K562 (cell line): ENCODE data around the gene TNNI2. TPM values are rescaled to one million over a fixed set of nuclear protein-coding genes. Genes with fewer than 3 reads are reported as not detected.

Source experiments
- ARID1B ChIP-seq: fragments of 450-650 bp; IDR thresholded peaks from 2 replicates; pipeline ENCODE4 v1.6.1; 2016; ENCODE audit warnings: antibody characterized with exemption, mild to moderate bottlenecking, inconsistent platforms
- ASH1L ChIP-seq: fragments of 450-650 bp; IDR thresholded peaks from 2 replicates; pipeline ENCODE4 v1.6.1; 2018; ENCODE audit warnings: borderline replicate concordance, mild to moderate bottlenecking, low read depth; ENCODE audit not compliant: partially characterized antibody
- BRCA1 ChIP-seq, 2 experiments: fragments of 450-650 bp in 1 of 2; sonication (generic) in 1 of 2; formaldehyde crosslinking in 1 of 2; IDR thresholded peaks; 2 replicates each; pipeline versions ENCODE4 v1.5.0 to v1.6.1; 2017 to 2020; ENCODE audit warnings: mild to moderate bottlenecking in 1 of 2, missing genetic modification reagents in 1 of 2
- BRD9 ChIP-seq: fragments of 450-650 bp; IDR thresholded peaks from 2 replicates; pipeline ENCODE4 v1.6.1; 2018; ENCODE audit warnings: low read depth; ENCODE audit not compliant: partially characterized antibody
- CBX2 ChIP-seq: fragments of 200-600 bp; sonication (generic); IDR thresholded peaks from one replicate; pipeline ENCODE4 v1.6.1; 2012; ENCODE audit warnings: mild to moderate bottlenecking, low read length, inconsistent platforms; ENCODE audit not compliant: insufficient read depth, poor library complexity, severe bottlenecking
- CTBP1 ChIP-seq: fragments of 450-650 bp; IDR thresholded peaks from 2 replicates; pipeline ENCODE4 v1.6.1; 2016; ENCODE audit warnings: borderline replicate concordance
- ERF ChIP-seq: fragments of 450-650 bp; formaldehyde crosslinking; IDR thresholded peaks from 2 replicates; pipeline ENCODE4 v1.4.0; 2020; ENCODE audit warnings: mild to moderate bottlenecking, mixed read lengths
- HMGN3 ChIP-seq: IDR thresholded peaks from 2 replicates; pipeline ENCODE4 v1.6.1; 2011; ENCODE audit warnings: borderline replicate concordance, low read depth, mild to moderate bottlenecking, mixed read lengths, low read length; ENCODE audit not compliant: insufficient read length; ENCODE audit errors: extremely low read depth
- LARP7 ChIP-seq: fragments of 450-650 bp; IDR thresholded peaks from 2 replicates; pipeline ENCODE4 v1.6.1; 2016
- MCM7 ChIP-seq, 2 experiments: fragments of 450-650 bp; IDR thresholded peaks; 2 replicates each; pipeline ENCODE4 v1.6.1; 2016 to 2018
- NEUROD1 ChIP-seq: fragments of 150-350 bp; IDR thresholded peaks from 2 replicates; pipeline ENCODE4 v1.6.1; 2014; ENCODE audit warnings: borderline replicate concordance, low read length, low read depth; ENCODE audit not compliant: partially characterized antibody
- POLR2A ChIP-seq: fragments of 450-650 bp; conservative IDR thresholded peaks from 2 replicates; pipeline ENCODE4 v1.6.1; 2016
- SIRT6 ChIP-seq: IDR thresholded peaks from one replicate; pipeline ENCODE4 v1.6.1; 2012; ENCODE audit warnings: low read depth, mild to moderate bottlenecking, control low read depth, inconsistent platforms, low read length, moderate library complexity
- SMAD1 ChIP-seq: fragments of 150-350 bp; IDR thresholded peaks from 2 replicates; pipeline ENCODE4 v1.6.1; 2014; ENCODE audit warnings: low read length, low read depth; ENCODE audit not compliant: partially characterized antibody
- XRCC4 ChIP-seq: IDR thresholded peaks from one replicate; pipeline ENCODE4 v1.6.1; 2011; ENCODE audit not compliant: insufficient read depth, insufficient read length; ENCODE audit errors: extremely low read depth
- ZNF263 ChIP-seq: sonication (generic); formaldehyde crosslinking; IDR thresholded peaks from 2 replicates; pipeline ENCODE4 v1.8.0; 2022; ENCODE audit warnings: mild to moderate bottlenecking, missing genetic modification reagents, borderline replicate concordance
- ZNF436 ChIP-seq: fragments of 250-450, 450-650 bp; sonication (Bioruptor Pico); formaldehyde crosslinking; IDR thresholded peaks from 2 replicates; pipeline ENCODE4 v1.7.0; 2020; ENCODE audit warnings: mild to moderate bottlenecking
- ZNF561 ChIP-seq: fragments of 450-650 bp; formaldehyde crosslinking; conservative IDR thresholded peaks from 2 replicates; pipeline ENCODE4 v1.4.0; 2020; ENCODE audit warnings: mild to moderate bottlenecking, moderate library complexity
- ZNF780A ChIP-seq: fragments of 250-450 bp; sonication (Bioruptor Pico); IDR thresholded peaks from 2 replicates; pipeline ENCODE4 v1.5.0; 2021; ENCODE audit warnings: mild to moderate bottlenecking
- polyA plus RNA-seq, 8 experiments: library from polyadenylated mRNA; depleted of rRNA in 4 of 8; stranded (reverse) in 5 of 8; unstranded in 3 of 8; fragments of >200 nt; fragmentation: Nextera tagmentation in 2 of 8; fragmentation: Illumina TruSeq in 1 of 8; extraction: Ambion mirVana in 2 of 8; extraction: Trizol in 1 of 8; gene quantifications; 2 replicates each; pipeline versions ENCODE4 v1.2.1 to v1.2.3, GENCODE V29; 2011 to 2014; ENCODE audit warnings: inconsistent platforms in 1 of 8, missing spikeins in 1 of 8
- total RNA-seq, 7 experiments: library from RNA; depleted of rRNA in 6 of 7; stranded (reverse); fragments of >200 nt in 6 of 7; fragmentation: Illumina TruSeq in 2 of 7; extraction: Trizol in 2 of 7; gene quantifications; 2 replicates each; pipeline versions ENCODE4 v1.2.1 to v1.2.3, GENCODE V29; 2011 to 2021; ENCODE audit warnings: low replicate concordance in 1 of 7
- TF ChIP-seq, protein P1 (sequence below): fragments of 250-450 bp; sonication (Bioruptor Pico); IDR thresholded peaks from 2 replicates; pipeline ENCODE4 v1.4.0; 2020; ENCODE audit warnings: mild to moderate bottlenecking, moderate library complexity
- TF ChIP-seq, protein P2 (sequence below): fragments of 250-450 bp; sonication (Bioruptor Pico); IDR thresholded peaks from 2 replicates; pipeline ENCODE4 v1.8.0; 2021; ENCODE audit warnings: moderate library complexity, mild to moderate bottlenecking, inconsistent platforms
- TF ChIP-seq, protein P3 (sequence below): fragments of 200-400 bp; formaldehyde crosslinking; IDR thresholded peaks from 2 replicates; pipeline ENCODE4 v1.6.1; 2017; ENCODE audit warnings: mild to moderate bottlenecking, low read depth, low read length, moderate library complexity

The TNNI2 gene
- total and polyA plus RNA-seq, 9 of the 15 experiments (the other 6 are each of a cell fraction or from before 2014, with no cell fraction given) = not detected

DNA sequence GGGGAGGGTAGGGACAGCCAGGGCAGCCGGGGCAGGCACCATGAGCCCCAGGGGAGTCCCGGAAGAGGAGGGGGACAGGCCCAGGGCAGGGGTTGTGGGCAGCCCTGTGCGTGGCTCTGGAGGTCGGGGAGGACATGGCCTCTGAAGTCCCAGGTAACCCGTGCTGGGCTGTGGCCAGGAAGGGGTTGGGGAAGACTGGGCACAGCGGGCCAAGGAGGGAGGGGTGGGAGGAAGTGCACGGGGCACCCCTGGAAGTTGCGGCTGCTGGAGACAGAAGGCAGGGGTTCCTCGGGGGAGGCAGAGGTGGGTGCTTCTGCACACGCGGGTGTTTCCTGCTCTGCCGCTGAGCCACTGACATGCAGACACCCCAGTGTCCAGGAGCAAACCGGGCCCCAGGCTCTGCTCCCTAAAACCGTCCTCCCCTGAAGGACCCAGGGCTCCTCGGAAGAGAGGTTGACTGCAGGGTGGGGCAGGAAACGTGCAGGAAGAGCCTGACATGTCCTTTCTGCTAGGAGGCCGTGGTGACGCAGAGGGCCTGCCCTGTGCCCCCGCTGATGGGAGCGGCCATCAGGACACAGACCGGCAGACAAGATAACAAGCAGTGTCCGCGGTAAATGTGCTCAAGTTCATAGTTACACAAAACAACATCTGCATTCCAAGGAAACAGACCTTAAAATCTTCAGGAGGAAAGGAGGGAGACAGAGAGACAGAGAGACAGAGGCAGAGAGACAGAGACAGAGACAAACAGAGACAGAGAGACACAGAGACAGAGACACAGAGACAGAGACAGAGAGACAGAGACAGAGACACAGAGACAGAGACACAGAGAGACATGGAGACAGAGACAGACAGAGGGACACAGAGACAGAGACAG lies 5.7 kb downstream of the TNNI2 start (continued):
- no peak for TF ChIP-seq ZNF561 (CRISPR knock-in tag)
- TF ChIP-seq LARP7 = peak; percentile 90
- peak; percentile 90 for TF ChIP-seq ARID1B
- TF ChIP-seq, protein P1, sequence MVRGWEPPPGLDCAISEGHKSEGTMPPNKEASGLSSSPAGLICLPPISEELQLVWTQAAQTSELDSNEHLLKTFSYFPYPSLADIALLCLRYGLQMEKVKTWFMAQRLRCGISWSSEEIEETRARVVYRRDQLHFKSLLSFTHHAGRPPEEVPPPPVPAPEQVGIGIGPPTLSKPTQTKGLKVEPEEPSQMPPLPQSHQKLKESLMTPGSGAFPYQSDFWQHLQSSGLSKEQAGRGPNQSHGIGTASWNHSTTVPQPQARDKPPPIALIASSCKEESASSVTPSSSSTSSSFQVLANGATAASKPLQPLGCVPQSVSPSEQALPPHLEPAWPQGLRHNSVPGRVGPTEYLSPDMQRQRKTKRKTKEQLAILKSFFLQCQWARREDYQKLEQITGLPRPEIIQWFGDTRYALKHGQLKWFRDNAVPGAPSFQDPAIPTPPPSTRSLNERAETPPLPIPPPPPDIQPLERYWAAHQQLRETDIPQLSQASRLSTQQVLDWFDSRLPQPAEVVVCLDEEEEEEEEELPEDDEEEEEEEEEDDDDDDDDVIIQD (CRISPR knock-in tag) = no peak
- TF ChIP-seq BRD9 = peak; percentile 46
- TF ChIP-seq SIRT6 = no peak
- TF ChIP-seq, protein P2, sequence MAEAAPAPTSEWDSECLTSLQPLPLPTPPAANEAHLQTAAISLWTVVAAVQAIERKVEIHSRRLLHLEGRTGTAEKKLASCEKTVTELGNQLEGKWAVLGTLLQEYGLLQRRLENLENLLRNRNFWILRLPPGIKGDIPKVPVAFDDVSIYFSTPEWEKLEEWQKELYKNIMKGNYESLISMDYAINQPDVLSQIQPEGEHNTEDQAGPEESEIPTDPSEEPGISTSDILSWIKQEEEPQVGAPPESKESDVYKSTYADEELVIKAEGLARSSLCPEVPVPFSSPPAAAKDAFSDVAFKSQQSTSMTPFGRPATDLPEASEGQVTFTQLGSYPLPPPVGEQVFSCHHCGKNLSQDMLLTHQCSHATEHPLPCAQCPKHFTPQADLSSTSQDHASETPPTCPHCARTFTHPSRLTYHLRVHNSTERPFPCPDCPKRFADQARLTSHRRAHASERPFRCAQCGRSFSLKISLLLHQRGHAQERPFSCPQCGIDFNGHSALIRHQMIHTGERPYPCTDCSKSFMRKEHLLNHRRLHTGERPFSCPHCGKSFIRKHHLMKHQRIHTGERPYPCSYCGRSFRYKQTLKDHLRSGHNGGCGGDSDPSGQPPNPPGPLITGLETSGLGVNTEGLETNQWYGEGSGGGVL = no peak
- TF ChIP-seq NEUROD1 = peak; percentile 46
- TF ChIP-seq ERF (CRISPR knock-in tag) = no peak
- peak; percentile 44 for TF ChIP-seq ASH1L
- TF ChIP-seq POLR2A = no peak
- TF ChIP-seq HMGN3 = no peak
- TF ChIP-seq, protein P3, sequence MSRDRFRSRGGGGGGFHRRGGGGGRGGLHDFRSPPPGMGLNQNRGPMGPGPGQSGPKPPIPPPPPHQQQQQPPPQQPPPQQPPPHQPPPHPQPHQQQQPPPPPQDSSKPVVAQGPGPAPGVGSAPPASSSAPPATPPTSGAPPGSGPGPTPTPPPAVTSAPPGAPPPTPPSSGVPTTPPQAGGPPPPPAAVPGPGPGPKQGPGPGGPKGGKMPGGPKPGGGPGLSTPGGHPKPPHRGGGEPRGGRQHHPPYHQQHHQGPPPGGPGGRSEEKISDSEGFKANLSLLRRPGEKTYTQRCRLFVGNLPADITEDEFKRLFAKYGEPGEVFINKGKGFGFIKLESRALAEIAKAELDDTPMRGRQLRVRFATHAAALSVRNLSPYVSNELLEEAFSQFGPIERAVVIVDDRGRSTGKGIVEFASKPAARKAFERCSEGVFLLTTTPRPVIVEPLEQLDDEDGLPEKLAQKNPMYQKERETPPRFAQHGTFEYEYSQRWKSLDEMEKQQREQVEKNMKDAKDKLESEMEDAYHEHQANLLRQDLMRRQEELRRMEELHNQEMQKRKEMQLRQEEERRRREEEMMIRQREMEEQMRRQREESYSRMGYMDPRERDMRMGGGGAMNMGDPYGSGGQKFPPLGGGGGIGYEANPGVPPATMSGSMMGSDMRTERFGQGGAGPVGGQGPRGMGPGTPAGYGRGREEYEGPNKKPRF = no peak
- peak; percentile 92 for TF ChIP-seq CTBP1
- no peak for TF ChIP-seq ZNF780A
- no peak for TF ChIP-seq CBX2
- no peak for TF ChIP-seq ZNF436
- no peak for TF ChIP-seq SMAD1
- TF ChIP-seq XRCC4 = no peak
- no peak for TF ChIP-seq BRCA1 (IDR thresholded peaks at IDR 0.05)
- TF ChIP-seq BRCA1 (CRISPR knock-in tag; IDR thresholded peaks at IDR 0.05) = no peak
- no peak for TF ChIP-seq MCM7 (IDR thresholded peaks at IDR 0.05)
- peak; percentile 93 for TF ChIP-seq ZNF263 (CRISPR knock-in tag)
